Fibroblast of skin of back (primary cell): ENCODE measurements around the gene EXOC6B.

Experiments used
- DNase-seq: peaks from one replicate; pipeline ENCODE4 v3.0.0-alpha.2; 2013

The EXOC6B gene

GRCh38 chr2:72129681-72130340, 696.0 kb downstream of the EXOC6B start:
- DNase-seq: no peak

GRCh38 chr2:72128843-72129227, 697.0 kb downstream of the EXOC6B start:
- DNase-seq: no peak

GRCh38 chr2:72128059-72128842, 697.6 kb downstream of the EXOC6B start:
- no peak for DNase-seq

- no peak for DNase-seq
Observed at GRCh38 chr2:72127401-72128058, 698.3 kb downstream of the EXOC6B start.

GRCh38 chr2:72126186-72127100, 699.4 kb downstream of the EXOC6B start:
- no peak for DNase-seq
